ENCODE data around the gene CLCN4.

DNA sequence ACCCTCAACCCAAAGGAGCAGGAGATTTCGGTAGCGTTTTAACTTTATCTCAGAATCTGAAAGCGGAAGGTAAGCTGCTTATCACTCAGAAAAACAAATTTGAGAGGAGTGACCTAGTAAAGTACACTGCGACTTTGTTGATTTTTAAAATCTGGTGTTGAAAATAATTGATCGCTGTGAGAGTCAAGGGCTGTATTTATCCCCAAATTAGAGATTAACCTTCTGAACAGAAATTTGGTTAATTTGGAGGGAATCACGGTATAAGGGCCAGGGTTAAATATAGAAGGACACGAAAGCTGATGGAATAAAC lies 212 bp downstream of the CLCN4 start:
- TF ChIP-seq, protein P1, sequence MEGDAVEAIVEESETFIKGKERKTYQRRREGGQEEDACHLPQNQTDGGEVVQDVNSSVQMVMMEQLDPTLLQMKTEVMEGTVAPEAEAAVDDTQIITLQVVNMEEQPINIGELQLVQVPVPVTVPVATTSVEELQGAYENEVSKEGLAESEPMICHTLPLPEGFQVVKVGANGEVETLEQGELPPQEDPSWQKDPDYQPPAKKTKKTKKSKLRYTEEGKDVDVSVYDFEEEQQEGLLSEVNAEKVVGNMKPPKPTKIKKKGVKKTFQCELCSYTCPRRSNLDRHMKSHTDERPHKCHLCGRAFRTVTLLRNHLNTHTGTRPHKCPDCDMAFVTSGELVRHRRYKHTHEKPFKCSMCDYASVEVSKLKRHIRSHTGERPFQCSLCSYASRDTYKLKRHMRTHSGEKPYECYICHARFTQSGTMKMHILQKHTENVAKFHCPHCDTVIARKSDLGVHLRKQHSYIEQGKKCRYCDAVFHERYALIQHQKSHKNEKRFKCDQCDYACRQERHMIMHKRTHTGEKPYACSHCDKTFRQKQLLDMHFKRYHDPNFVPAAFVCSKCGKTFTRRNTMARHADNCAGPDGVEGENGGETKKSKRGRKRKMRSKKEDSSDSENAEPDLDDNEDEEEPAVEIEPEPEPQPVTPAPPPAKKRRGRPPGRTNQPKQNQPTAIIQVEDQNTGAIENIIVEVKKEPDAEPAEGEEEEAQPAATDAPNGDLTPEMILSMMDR (conservative IDR thresholded peaks at IDR 0.05), result no peak
- TF ChIP-seq EZH2 (IDR thresholded peaks at IDR 0.05; ENCODE audit: low read depth), result no peak
